Panc1 (cell line): ENCODE measurements around the gene INPP4B.

Experiments used
- CTCF ChIP-seq: fragments of 450-650 bp; IDR thresholded peaks from 2 replicates; pipeline ENCODE4 v1.5.1; 2017; ENCODE audit warnings: mild to moderate bottlenecking
- POLR2AphosphoS5 ChIP-seq: IDR thresholded peaks from 2 replicates; pipeline ENCODE4 v1.6.1; 2012; ENCODE audit warnings: mild to moderate bottlenecking, low read depth, low read length, moderate library complexity
- REST ChIP-seq, 2 experiments: IDR thresholded peaks; 2 replicates each; pipeline ENCODE4 v1.6.1; 2011 to 2012; ENCODE audit warnings: low read depth in 2 of 2, control low read depth in 1 of 2, low read length in 1 of 2, mild to moderate bottlenecking in 1 of 2, moderate library complexity in 1 of 2; ENCODE audit not compliant: insufficient read depth in 1 of 2
- SIN3A ChIP-seq: IDR thresholded peaks from 2 replicates; pipeline ENCODE4 v1.6.1; 2012; ENCODE audit warnings: low read depth, mild to moderate bottlenecking, low read length, moderate library complexity, borderline replicate concordance; ENCODE audit not compliant: insufficient read depth

GRCh38 chr4:142566243-142566642, 279.9 kb downstream of the INPP4B start:
- TF ChIP-seq CTCF (no peak), REST (IDR thresholded peaks at IDR 0.05; ENCODE audit: insufficient read depth in 1 of 2, low read depth in 2 of 2, low read length in 1 of 2) (no peak), POLR2AphosphoS5 (no peak), SIN3A (no peak)
